Cardiac muscle cell (in vitro differentiated cells and primary cell): Measurements from ENCODE around the gene FGFBP2. TPM values are rescaled to one million over a fixed set of nuclear protein-coding genes. Genes with fewer than 3 reads are reported as not detected.

Source experiments
- DNase-seq, 2 donors: peaks; one replicate each; pipeline versions ENCODE4 v3.0.0 to v3.0.0-alpha.2; 2010 to 2017; ENCODE audit warnings: low read depth in 1 of 2, low spot score in 1 of 2
- H3K27ac ChIP-seq: fragments of 200-600 bp; sonication (generic); 2 replicates; pipeline ENCODE4 v1.5.1; 2016
- H3K27me3 ChIP-seq: fragments of 200-600 bp; sonication (generic); 2 replicates; pipeline ENCODE4 v1.6.0; 2016; ENCODE audit warnings: control low read depth
- H3K36me3 ChIP-seq: fragments of 200-600 bp; sonication (generic); 2 replicates; pipeline ENCODE4 v1.5.1; 2016; ENCODE audit warnings: control low read depth
- H3K4me1 ChIP-seq: fragments of 200-600 bp; sonication (generic); 2 replicates; pipeline ENCODE4 v1.8.1; 2017; ENCODE audit warnings: low read depth, mild to moderate bottlenecking, mixed run types
- H3K4me3 ChIP-seq: fragments of 200-600 bp; sonication (generic); 2 replicates; pipeline ENCODE4 v1.5.1; 2016; ENCODE audit warnings: mild to moderate bottlenecking
- H3K9me3 ChIP-seq: fragments of 200-600 bp; sonication (generic); 2 replicates; pipeline ENCODE4 v1.5.1; 2017; ENCODE audit warnings: low read depth, mild to moderate bottlenecking, control low read depth
- polyA plus RNA-seq: library from polyadenylated mRNA; unstranded; fragments of >200 nt; fragmentation: Nextera tagmentation; extraction: Ambion mirVana; gene quantifications from 2 replicates; pipeline ENCODE4 v1.2.1, GENCODE V29; 2016
- total RNA-seq: library from RNA; depleted of rRNA; stranded (reverse); fragments of >200 nt; gene quantifications from 2 replicates; pipeline ENCODE4 v1.2.3, GENCODE V29; 2016
- TF ChIP-seq, protein P1 (sequence below): IDR thresholded peaks from 2 replicates; pipeline ENCODE4 v1.5.1; 2012; ENCODE audit warnings: low read depth, mild to moderate bottlenecking, low read length

The FGFBP2 gene
- total and polyA plus RNA-seq, 2 experiments from 2014 or later = not detected

GRCh38 chr4:15936495-15936894 is 26.5 kb downstream of the FGFBP2 start:
- H3K27me3 ChIP-seq = peaks cover 3% of the 10 kb centered on the region
- no peaks in the 10 kb centered on the region for H3K4me1 ChIP-seq
- no peak overlapping the region for H3K4me3 ChIP-seq
- no peaks in the 10 kb centered on the region for H3K36me3 ChIP-seq
- no peaks in the 10 kb centered on the region for H3K9me3 ChIP-seq
- no peak for DNase-seq
- H3K27ac ChIP-seq = no peak overlapping the region
- TF ChIP-seq, protein P1, sequence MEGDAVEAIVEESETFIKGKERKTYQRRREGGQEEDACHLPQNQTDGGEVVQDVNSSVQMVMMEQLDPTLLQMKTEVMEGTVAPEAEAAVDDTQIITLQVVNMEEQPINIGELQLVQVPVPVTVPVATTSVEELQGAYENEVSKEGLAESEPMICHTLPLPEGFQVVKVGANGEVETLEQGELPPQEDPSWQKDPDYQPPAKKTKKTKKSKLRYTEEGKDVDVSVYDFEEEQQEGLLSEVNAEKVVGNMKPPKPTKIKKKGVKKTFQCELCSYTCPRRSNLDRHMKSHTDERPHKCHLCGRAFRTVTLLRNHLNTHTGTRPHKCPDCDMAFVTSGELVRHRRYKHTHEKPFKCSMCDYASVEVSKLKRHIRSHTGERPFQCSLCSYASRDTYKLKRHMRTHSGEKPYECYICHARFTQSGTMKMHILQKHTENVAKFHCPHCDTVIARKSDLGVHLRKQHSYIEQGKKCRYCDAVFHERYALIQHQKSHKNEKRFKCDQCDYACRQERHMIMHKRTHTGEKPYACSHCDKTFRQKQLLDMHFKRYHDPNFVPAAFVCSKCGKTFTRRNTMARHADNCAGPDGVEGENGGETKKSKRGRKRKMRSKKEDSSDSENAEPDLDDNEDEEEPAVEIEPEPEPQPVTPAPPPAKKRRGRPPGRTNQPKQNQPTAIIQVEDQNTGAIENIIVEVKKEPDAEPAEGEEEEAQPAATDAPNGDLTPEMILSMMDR = no peak

- Histone ChIP-seq H3K9me3 (no peaks in the 10 kb centered on the region), H3K36me3 (no peaks in the 10 kb centered on the region), H3K4me1 (no peaks in the 10 kb centered on the region), H3K4me3 (no peak overlapping the region), H3K27me3 (peaks cover 3% of the 10 kb centered on the region), H3K27ac (no peak overlapping the region)
- DNase-seq = peak in 1 of 2 donors; percentile 33
- TF ChIP-seq, protein P1 = no peak
These were observed 27.2 kb downstream of the FGFBP2 start for GRCh38 chr4:15935504-15936402.

- TF ChIP-seq, protein P1 = no peak
- Histone ChIP-seq H3K9me3 (no peaks in the 10 kb centered on the region), H3K4me3 (no peak overlapping the region), H3K27ac (no peak overlapping the region), H3K4me1 (no peaks in the 10 kb centered on the region), H3K36me3 (no peaks in the 10 kb centered on the region), H3K27me3 (peaks cover 3% of the 10 kb centered on the region)
- DNase-seq = no peak
These were observed 28.7 kb downstream of the FGFBP2 start for GRCh38 chr4:15934259-15934658.

DNA sequence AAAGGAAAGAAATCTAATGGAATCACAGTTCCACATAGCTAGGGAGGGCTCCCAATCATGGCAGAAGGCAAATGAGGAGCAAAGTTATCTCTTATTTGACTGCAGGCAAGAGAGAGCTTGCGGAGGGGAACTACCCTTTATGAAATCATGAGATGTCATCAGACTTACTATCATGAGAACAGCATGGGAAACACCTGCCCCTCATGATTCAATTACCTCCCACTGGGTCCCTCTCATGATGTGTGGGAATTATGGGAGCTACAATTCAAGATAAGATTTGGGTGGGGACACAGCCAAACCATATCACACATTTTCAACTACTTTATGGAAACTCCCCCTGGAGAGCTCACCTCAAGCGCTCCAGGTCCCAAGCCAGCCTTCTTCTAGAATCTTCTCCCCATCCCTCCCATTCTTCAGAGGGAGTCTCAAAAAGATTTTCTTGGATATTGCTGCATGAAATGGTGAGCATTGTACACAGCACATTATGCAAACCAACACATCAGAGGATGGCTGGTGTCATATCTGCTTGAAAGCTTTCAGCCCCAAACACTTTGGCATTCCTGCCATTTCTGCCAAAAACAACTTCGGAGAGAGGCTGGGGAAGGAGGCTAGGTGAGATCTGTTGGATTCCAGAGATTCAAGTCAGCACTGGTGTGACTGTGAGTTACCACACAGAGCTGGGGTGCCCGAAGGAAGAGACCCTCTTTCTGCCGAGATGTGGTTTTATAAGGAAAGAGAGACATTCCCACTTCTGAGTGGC is 31.3 kb downstream of the FGFBP2 start:
- TF ChIP-seq, protein P1 = no peak
- Histone ChIP-seq H3K4me3 (no peak overlapping the region), H3K9me3 (no peaks in the 10 kb centered on the region), H3K27ac (no peak overlapping the region), H3K36me3 (no peaks in the 10 kb centered on the region), H3K27me3 (no peaks in the 10 kb centered on the region), H3K4me1 (no peaks in the 10 kb centered on the region)
- no peak for DNase-seq

DNA sequence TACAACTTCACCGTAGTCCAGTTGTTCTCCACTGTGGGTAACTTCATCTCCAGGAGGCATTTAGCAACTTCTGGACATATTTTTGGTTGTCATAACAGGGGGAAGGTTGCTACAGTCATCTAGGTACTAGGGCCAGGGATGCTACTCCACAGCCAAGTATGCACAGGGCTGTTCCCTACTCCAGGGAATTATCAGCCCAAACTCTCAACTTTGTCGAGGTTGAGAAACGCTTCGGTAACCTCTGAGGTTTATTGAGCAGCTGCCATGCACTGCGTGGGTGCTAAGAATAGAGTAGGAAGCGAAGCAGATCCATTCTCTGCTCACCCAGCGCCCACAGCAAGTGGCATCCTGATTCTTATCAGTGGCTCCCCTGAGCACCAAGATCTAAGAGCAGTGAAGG is 32.7 kb downstream of the FGFBP2 start:
- no peaks in the 10 kb centered on the region for H3K4me1 ChIP-seq
- no peak overlapping the region for H3K27ac ChIP-seq
- DNase-seq = no peak
- TF ChIP-seq, protein P1 = no peak
- no peaks in the 10 kb centered on the region for H3K9me3 ChIP-seq
- H3K4me3 ChIP-seq = no peak overlapping the region
- no peaks in the 10 kb centered on the region for H3K36me3 ChIP-seq
- no peaks in the 10 kb centered on the region for H3K27me3 ChIP-seq
